Measurements from ENCODE around the gene PCED1B. TPM values are rescaled to one million over a fixed set of nuclear protein-coding genes. Genes with fewer than 3 reads are reported as not detected.
"Not testable (repeated sequence)": the region's sequence is repeated elsewhere in the genome, so short reads cannot be mapped to it uniquely, and the experiment has no call there.

Gene PCED1B
- 1 to 10 TPM; 1.5 to 5.6 (median 4.1) TPM for polyA plus RNA-seq (ENCODE audit: insufficient read length in 4 of 4)

GRCh38 chr12:47079468-47079980, at the start of gene PCED1B, which contains the start of gene AMIGO2:
TSS of gene PCED1B (plus strand) at chr12:47079621. CDS start at chr12:47235064, 155,443 bp downstream.
TSS of gene AMIGO2 (minus strand) at chr12:47079959. CDS start at chr12:47079002, 957 bp downstream.
- DNase-seq (ENCODE audit: low read depth in 4 of 4, low spot score in 3 of 4): peak in 2 of 4 donors; percentile 30 to 39

- no peak for DNase-seq (ENCODE audit: low read depth in 4 of 4, low spot score in 3 of 4)
Observed at GRCh38 chr12:47029903-47030302, 49.5 kb upstream of the PCED1B start.

DNA sequence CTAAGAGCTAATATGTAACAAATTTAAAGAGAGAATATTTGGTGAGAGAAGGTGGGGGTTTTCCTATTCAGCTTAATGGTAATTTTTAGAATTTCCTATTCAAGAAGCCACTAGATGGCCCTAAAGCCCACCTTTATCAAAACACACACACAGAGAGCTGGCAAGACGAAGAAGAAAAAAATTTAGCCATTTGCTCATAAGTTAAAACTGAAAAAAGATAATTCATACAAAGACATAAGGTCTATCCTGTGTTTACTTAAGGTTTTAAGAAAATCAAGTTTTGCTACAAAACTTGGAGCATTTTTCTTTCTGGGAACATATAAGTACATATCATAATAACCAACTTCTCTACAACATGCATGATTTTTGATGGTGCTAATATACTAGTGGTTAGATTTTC, 46.8 kb upstream of the PCED1B start:
- peak in 2 of 4 donors; percentile 32 to 33 for DNase-seq (ENCODE audit: low read depth in 4 of 4, low spot score in 3 of 4)

DNA sequence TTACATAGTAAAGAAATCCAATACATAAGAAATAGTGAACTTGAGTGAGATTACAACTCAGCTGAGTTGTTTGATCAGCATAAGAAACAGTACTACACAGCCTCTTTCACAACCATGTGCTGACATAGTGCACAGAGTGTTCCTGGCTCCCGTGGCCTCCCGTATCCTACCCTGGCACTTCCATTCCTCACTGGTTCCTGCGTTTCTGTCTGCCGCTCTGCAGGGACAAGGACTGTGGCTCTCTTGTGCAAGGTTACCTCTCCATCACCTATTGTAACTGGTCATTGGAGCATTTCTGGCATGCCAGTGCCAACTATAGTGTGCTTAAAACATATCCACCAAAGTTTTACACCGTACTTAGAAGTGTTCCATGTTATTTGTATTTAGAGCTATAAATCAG, 46.3 kb upstream of the PCED1B start:
- DNase-seq (ENCODE audit: low read depth in 4 of 4, low spot score in 3 of 4): no peak

GRCh38 chr12:47033789-47034555, 45.4 kb upstream of the PCED1B start:
- no peak for DNase-seq (ENCODE audit: low read depth in 4 of 4, low spot score in 3 of 4)

DNA sequence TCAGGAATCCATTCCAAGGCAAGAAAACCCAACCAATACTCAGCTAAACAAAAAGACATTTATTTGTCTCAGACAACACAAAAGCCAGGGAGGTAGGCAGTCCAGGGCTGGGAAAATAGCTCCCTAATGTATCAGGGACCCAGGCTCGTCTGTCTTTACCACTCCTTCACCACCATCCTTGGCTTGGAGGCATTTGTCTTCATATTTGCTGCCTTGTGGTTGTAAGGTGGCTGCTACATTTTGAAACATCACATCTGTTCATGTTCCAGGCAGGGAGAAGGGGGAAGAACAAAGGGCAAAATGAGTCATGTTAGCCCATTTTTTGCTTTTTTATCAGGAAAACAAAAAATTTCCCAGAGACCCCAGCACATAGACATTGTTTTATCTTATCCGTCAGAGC, 44.8 kb upstream of the PCED1B start:
- DNase-seq (ENCODE audit: low read depth in 4 of 4, low spot score in 3 of 4): no peak

GRCh38 chr12:47035484-47035883, 43.9 kb upstream of the PCED1B start:
- no peak for DNase-seq (ENCODE audit: low read depth in 4 of 4, low spot score in 3 of 4)

DNA sequence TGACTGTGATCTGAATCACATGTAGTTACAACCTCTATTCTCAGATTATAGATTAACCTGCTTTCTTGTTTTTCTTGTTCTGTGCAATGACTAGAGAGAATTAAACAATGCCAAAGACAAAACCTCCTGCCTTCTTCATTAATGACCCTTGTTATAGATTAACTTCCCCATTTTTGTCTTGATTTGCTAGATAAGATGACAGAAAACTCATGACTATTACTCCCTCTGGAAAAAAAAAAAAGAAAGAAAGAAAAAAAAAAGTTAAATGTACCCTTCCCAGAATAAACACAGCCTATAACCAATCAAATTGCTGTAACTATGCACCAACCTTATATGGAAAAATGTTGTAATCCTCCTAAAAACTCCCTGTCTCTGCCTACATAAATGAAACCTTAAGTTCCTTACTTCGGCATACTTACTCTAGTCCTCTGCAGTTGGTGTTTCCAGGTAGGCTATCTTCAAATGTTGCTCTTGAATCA, 41.1 kb upstream of the PCED1B start:
- peak in 3 of 4 donors; percentile 35 to 56 (median 38) for DNase-seq (ENCODE audit: low read depth in 4 of 4, low spot score in 3 of 4)

- DNase-seq (ENCODE audit: low read depth in 4 of 4, low spot score in 3 of 4): no peak
Observed at GRCh38 chr12:47039079-47039478, 40.3 kb upstream of the PCED1B start.

DNA sequence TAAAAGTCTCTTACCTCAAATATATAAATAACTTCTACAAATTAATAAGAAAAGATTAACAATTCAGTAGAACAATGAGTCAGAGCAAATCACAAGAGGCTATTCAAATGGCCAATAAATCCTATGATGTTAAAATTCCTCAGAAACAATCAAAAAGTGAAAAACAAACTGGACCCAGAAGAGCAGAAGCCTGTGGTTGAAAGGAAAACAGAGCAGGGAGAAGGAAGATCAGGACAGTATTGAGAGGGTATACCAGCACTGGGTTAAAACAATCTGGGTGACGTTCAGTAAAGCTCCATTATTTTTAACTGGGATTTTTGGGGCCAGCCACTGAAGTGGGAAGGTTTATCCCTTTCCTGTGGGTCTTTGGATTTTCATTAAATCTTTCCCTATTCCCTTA, 39.7 kb upstream of the PCED1B start:
- no peak for DNase-seq (ENCODE audit: low read depth in 4 of 4, low spot score in 3 of 4)

- DNase-seq (ENCODE audit: low read depth in 4 of 4, low spot score in 3 of 4): no peak
Observed at GRCh38 chr12:47041327-47041726, 38.1 kb upstream of the PCED1B start.

- DNase-seq (ENCODE audit: low read depth in 4 of 4, low spot score in 3 of 4): no peak
Observed at GRCh38 chr12:47048541-47048940, 30.9 kb upstream of the PCED1B start.

GRCh38 chr12:47051291-47051690, 28.1 kb upstream of the PCED1B start:
- DNase-seq (ENCODE audit: low read depth in 4 of 4, low spot score in 3 of 4): not testable (repeated sequence)

- DNase-seq (ENCODE audit: low read depth in 4 of 4, low spot score in 3 of 4): no peak
Observed at GRCh38 chr12:47052274-47052673, 27.1 kb upstream of the PCED1B start.

DNA sequence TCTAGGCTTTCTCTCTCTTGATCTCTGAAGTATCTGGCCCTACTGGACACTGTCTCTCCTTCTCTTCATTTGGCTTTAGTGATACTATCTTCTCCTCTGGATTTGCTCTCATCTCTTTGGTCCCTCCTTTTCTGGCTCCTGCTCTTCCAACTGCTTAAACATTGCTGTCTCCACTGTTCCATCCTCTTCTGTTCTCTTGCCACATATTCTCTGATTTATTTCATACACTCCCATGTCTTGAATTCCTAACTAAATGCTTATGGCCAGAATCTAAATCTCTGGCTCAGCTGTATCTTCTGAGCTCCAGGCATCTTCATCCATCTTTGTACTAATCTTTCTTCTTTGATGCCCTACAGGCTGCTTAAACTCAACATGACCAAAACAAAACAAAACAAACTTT, 25.5 kb upstream of the PCED1B start:
- no peak for DNase-seq (ENCODE audit: low read depth in 4 of 4, low spot score in 3 of 4)

DNA sequence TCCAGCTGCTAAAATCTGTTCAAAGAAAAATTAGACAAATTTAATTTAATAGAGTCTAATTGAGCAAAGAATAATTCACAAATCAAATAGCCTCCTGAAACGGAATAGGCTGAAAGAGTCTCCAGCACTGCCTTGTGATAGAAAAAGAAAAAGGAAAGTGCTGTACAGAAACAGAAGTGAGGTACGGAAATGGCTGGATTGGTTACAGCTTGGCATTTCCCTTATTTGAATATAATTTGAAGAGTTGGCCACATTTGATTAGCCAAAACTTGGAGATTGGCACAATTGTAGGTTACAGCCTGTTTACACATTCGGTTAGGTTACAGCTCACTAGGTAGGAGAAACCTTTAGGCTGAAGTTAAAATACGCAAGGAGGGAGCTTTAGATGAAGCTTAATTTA, 24.8 kb upstream of the PCED1B start:
- DNase-seq (ENCODE audit: low read depth in 4 of 4, low spot score in 3 of 4): no peak

GRCh38 chr12:47055856-47056255, 23.6 kb upstream of the PCED1B start:
- DNase-seq (ENCODE audit: low read depth in 4 of 4, low spot score in 3 of 4): not testable (repeated sequence)

DNA sequence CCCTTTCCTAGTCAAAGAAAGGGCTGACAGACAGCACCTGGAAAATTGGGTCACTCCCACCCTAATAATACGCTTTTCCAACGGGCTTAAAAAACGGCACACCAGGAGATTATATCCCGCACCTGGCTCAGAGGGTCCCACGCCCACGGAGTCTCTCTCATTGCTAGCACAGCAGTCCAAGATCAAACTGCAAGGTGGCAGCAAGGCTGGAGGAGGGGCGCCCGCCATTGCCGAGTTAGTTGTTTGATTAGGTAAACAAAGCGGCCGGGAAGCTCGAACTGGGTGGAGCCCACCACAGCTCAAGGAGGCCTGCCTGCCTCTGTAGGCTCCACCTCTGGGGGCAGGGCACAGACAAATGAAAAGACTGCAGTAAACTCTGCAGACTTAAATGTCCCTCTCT, 22.5 kb upstream of the PCED1B start:
- DNase-seq (ENCODE audit: low read depth in 4 of 4, low spot score in 3 of 4): not testable (repeated sequence)

- DNase-seq (ENCODE audit: low read depth in 4 of 4, low spot score in 3 of 4): not testable (repeated sequence)
Observed at GRCh38 chr12:47058640-47059039, 20.8 kb upstream of the PCED1B start.

DNA sequence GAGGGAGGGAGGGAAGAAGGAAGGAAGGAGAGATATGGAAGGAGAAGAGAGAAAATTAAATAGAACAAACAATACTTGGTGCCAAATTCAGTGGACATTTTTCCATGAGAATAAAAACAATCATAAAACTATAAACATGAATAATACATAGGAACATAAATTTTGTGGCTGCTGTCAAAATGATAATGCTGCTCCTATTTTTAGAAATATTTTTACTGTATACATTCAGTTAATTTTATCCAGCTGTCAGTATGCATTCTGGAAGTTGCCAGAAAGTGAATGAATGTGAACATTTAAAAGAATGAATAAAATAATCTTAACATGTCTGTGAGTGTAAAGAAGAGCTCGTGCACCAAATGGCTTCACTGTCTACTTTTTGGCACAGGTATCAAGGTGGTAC, 13.9 kb upstream of the PCED1B start:
- DNase-seq (ENCODE audit: low read depth in 4 of 4, low spot score in 3 of 4): no peak

GRCh38 chr12:47066278-47067025, 13.0 kb upstream of the PCED1B start:
- DNase-seq (ENCODE audit: low read depth in 4 of 4, low spot score in 3 of 4): no peak
